ENCODE measurements around the gene ATG4A.

ATG4A gene

GRCh38 chrX:108160309-108160708, 68.7 kb downstream of the ATG4A start:
- H3K4me3 ChIP-seq (ENCODE audit: low read depth in 1 of 2, low read length in 1 of 2) = no peak overlapping the region
- H3K9me3 ChIP-seq = no peaks in the 10 kb centered on the region
- no peak overlapping the region for H3K27ac ChIP-seq
- no peaks in the 10 kb centered on the region for H3K36me3 ChIP-seq
- TF ChIP-seq CTCF (IDR thresholded peaks at IDR 0.05) = no peak
- H3K4me1 ChIP-seq (ENCODE audit: control insufficient read depth in 1 of 2, insufficient read depth in 1 of 2, low read depth in 1 of 2, low read length in 1 of 2) = no peaks in the 10 kb centered on the region
- H3K27me3 ChIP-seq = no peaks in the 10 kb centered on the region

- Histone ChIP-seq H3K27me3 (no peaks in the 10 kb centered on the region), H3K9me3 (no peaks in the 10 kb centered on the region), H3K36me3 (no peaks in the 10 kb centered on the region), H3K27ac (no peak overlapping the region), H3K4me3 (ENCODE audit: low read depth in 1 of 2, low read length in 1 of 2) (no peak overlapping the region), H3K4me1 (ENCODE audit: control insufficient read depth in 1 of 2, insufficient read depth in 1 of 2, low read depth in 1 of 2, low read length in 1 of 2) (no peaks in the 10 kb centered on the region)
- no peak for TF ChIP-seq CTCF (IDR thresholded peaks at IDR 0.05)
These were observed 70.7 kb downstream of the ATG4A start for GRCh38 chrX:108162265-108162664.

- no peak for TF ChIP-seq CTCF (IDR thresholded peaks at IDR 0.05)
- no peak overlapping the region for H3K27ac ChIP-seq
- no peaks in the 10 kb centered on the region for H3K4me1 ChIP-seq (ENCODE audit: control insufficient read depth in 1 of 2, insufficient read depth in 1 of 2, low read depth in 1 of 2, low read length in 1 of 2)
- no peaks in the 10 kb centered on the region for H3K27me3 ChIP-seq
- no peak overlapping the region for H3K4me3 ChIP-seq (ENCODE audit: low read depth in 1 of 2, low read length in 1 of 2)
- no peaks in the 10 kb centered on the region for H3K9me3 ChIP-seq
- no peaks in the 10 kb centered on the region for H3K36me3 ChIP-seq
These were observed 71.9 kb downstream of the ATG4A start for GRCh38 chrX:108163333-108164082.

GRCh38 chrX:108165383-108166111, 74.0 kb downstream of the ATG4A start:
- Histone ChIP-seq H3K4me3 (ENCODE audit: low read depth in 1 of 2, low read length in 1 of 2) (no peak overlapping the region), H3K27ac (no peak overlapping the region), H3K9me3 (no peaks in the 10 kb centered on the region), H3K36me3 (no peaks in the 10 kb centered on the region), H3K27me3 (no peaks in the 10 kb centered on the region), H3K4me1 (ENCODE audit: control insufficient read depth in 1 of 2, insufficient read depth in 1 of 2, low read depth in 1 of 2, low read length in 1 of 2) (no peaks in the 10 kb centered on the region)
- TF ChIP-seq CTCF (IDR thresholded peaks at IDR 0.05) = no peak

GRCh38 chrX:108167211-108167872, 75.8 kb downstream of the ATG4A start:
- H3K9me3 ChIP-seq = no peaks in the 10 kb centered on the region
- no peak overlapping the region for H3K4me3 ChIP-seq (ENCODE audit: low read depth in 1 of 2, low read length in 1 of 2)
- H3K27me3 ChIP-seq = no peaks in the 10 kb centered on the region
- H3K36me3 ChIP-seq = no peaks in the 10 kb centered on the region
- no peak overlapping the region for H3K27ac ChIP-seq
- no peak for TF ChIP-seq CTCF (IDR thresholded peaks at IDR 0.05)
- no peaks in the 10 kb centered on the region for H3K4me1 ChIP-seq (ENCODE audit: control insufficient read depth in 1 of 2, insufficient read depth in 1 of 2, low read depth in 1 of 2, low read length in 1 of 2)
